ENCODE results near the gene FGF14.

FGF14 gene

GRCh38 chr13:102250448-102250847 is 151.4 kb downstream of the FGF14 start:
- DNase-seq (ENCODE audit: low read depth) = no peak

- no peak for DNase-seq (ENCODE audit: low read depth)
Measured at GRCh38 chr13:102244607-102245227, 157.1 kb downstream of the FGF14 start.

- DNase-seq (ENCODE audit: low read depth) = no peak
Measured at GRCh38 chr13:102240110-102240509, 161.7 kb downstream of the FGF14 start.

- DNase-seq (ENCODE audit: low read depth) = no peak
Measured at GRCh38 chr13:102237230-102237629, 164.6 kb downstream of the FGF14 start.

- no peak for DNase-seq (ENCODE audit: low read depth)
Measured at GRCh38 chr13:102236830-102237229, 165.0 kb downstream of the FGF14 start.

- DNase-seq (ENCODE audit: low read depth) = no peak
Measured at GRCh38 chr13:102236341-102236740, 165.5 kb downstream of the FGF14 start.

GRCh38 chr13:102235689-102236088 is 166.2 kb downstream of the FGF14 start:
- no peak for DNase-seq (ENCODE audit: low read depth)

DNA sequence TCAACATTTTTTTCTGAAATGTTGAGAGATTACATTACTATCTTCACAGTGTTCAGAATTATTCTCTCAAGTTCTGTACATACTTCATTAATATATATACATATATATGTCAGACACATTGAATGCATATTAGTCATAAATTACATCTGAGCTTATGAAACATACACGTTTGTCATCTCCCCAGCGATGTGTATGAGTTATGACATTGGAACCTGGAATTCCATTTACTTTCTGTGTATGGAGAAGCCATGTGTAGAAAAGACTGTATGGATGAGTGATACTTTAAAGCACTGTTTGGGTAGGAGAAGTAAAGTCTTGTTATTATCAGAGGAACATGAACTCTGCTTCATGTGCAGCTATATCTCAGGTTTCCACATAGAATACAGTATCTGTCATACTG is 167.2 kb downstream of the FGF14 start:
- DNase-seq (ENCODE audit: low read depth) = peak; percentile 53

- no peak for DNase-seq (ENCODE audit: low read depth)
Measured at GRCh38 chr13:102233566-102234208, 168.2 kb downstream of the FGF14 start.

DNA sequence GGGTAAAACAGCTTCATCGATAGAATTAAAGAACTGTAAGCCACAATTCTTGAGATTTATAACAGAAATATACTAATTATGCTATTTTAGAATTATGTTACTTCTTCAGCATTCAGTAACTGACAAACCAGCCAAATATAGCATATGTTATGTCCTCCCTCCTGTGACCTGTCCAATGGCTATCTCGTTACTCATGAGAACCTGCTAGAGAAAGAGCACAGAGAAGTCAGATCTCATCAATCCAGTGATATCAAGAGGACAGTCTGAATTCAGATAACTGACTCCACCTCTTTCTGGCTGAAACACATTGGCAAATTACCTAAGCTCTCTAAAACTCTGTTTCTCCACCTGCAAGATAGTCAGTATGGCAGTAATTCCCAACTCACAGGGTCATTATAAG is 170.4 kb downstream of the FGF14 start:
- no peak for DNase-seq (ENCODE audit: low read depth)

DNA sequence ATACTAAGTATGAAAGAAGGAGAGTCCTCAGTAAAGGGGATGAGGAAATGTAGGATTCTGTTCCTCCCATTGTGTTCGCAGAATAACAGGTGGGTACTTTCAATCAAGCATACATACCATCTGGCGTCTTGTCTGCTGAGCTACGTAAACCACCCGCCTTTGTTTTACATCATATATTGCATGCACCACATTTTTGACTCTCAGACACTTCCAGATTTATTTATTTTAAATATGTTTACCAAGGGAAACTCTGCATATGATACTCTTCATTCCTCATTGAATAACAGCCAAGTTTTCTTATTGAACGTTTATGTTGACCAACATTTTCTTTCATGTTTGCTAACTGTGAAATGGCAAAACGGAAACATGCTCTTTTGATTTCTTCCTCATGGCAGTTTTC is 174.1 kb downstream of the FGF14 start:
- DNase-seq (ENCODE audit: low read depth) = no peak

GRCh38 chr13:102226591-102226990 is 175.3 kb downstream of the FGF14 start:
- no peak for DNase-seq (ENCODE audit: low read depth)

- DNase-seq (ENCODE audit: low read depth) = no peak
Measured at GRCh38 chr13:102225892-102226291, 176.0 kb downstream of the FGF14 start.

GRCh38 chr13:102220681-102221228 is 181.1 kb downstream of the FGF14 start:
- no peak for DNase-seq (ENCODE audit: low read depth)

DNA sequence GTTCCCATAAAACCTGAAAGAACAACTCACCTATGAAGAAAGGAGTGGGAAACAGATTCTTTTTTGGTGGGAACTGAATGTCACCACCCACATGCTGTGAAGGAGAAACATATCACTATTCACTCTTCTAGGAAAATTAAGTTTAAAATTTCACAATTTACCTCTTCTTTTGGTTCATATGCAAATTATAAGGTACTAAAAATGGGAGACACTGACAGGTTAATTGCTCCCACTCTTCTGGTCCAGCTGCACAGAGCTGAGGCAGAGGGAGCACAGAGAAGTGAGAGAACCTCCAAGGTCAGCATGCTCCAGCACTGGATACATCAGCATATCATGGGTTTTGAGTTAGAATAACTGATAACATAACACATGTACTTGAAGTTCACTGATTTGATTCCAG is 186.9 kb downstream of the FGF14 start:
- no peak for DNase-seq (ENCODE audit: low read depth)

DNA sequence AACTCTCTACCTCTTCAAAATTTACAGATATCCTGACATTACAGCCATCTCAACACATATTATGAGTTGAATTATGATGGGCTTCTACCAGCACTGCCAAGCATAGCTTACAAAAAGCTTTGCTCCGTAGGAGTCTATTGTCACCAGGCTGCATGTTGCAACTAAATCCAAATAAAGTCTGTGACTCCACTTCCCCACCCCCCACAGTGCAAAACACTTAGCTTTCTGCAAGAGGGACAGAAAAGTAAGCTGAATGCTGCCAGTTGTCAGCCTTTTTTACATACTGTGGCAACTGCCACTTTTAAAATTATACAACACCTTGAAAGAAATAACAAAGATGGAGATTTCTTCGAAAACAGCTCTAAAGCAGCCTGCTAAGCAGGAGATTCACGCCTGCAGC is 189.1 kb downstream of the FGF14 start:
- no peak for DNase-seq (ENCODE audit: low read depth)

- no peak for DNase-seq (ENCODE audit: low read depth)
Measured at GRCh38 chr13:102208347-102208746, 193.5 kb downstream of the FGF14 start.

DNA sequence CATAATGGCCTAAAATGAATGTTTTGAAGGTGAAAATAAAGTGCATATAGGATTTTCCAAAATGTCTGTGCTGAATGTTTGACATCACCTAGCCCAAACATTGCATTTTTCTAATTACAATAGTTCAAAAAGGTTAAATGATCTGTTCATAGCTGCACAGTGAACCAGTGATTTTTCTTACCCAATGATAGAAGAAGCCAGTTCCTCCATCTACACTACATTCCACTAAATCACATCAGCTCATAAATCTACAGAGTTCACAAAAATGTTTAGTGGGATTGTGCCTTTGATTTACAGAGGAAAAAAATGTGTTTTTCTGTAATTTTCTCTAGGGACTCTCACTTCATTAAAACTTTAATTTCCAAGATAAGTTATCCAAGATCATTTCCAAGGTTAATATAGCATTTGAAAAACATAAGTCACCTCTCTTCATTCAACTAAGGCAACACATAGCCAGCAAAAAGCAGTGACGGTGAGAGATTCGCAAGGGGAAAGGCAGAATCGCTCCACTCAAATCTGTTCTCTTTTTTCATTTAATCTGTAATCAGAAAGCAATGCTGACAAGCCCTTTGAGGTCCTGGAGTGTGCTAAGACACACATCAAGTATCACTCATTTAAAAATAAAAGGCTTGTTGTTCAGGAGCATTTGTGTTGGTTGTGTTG is 194.0 kb downstream of the FGF14 start:
- DNase-seq (ENCODE audit: low read depth) = no peak

DNA sequence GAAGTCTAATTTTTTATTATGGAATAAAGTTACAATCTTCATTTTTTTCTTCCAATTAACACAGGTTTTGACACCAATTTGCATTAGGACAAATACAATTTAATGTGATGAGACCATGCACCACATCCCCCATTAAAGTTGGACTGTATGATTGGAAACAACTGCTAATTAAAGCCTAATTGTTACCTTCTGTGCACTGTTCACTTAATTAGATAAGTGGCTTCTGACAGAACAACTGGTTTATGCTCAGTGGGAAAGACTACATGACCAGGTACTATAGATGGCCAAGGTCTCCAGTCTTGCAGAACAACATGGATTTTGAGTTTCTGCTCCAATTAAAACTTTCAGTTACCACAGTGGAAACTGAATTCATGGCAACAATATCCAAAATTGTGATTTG is 198.1 kb downstream of the FGF14 start:
- DNase-seq (ENCODE audit: low read depth) = no peak

DNA sequence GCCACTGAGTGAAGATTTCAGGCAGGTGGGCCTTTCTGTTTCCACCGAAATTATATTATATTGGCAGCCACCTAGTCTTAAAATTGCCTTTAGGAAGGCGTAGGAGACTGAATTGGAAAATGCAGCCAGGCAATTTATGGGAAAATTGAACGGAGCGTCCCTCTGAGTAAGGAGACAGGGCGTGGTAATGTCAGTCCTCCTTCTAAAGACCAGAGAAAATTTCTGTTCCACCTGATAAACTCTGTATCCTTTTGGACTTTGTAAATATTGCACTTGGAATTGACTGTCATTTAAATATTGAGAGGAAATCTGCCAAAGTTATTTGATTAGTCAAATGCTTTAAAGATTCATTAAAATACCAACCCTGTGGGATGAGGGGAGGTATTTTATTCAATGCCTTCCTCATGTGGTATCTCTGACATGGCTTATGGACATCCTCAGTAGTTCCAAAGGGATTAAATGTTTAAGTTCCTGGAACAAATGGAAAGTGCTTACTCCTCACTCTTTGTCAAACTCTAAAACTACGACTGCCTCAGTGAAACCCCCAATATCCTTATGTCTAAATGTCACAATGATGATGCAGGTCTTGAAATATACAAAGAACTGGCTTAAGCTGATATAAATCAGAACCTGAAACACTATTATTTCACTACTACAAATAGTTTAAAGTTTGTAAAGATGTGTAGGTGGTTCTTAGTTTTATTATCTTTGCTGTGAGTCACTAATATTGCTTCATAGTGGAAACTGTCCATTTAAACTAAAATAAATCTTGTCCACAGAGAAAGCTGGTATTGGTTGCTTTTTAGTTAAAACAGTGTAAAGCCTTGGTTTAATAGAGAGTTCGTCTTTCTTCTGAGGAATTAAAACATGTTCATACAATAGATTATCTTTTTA is 203.2 kb downstream of the FGF14 start:
- DNase-seq (ENCODE audit: low read depth) = no peak

DNA sequence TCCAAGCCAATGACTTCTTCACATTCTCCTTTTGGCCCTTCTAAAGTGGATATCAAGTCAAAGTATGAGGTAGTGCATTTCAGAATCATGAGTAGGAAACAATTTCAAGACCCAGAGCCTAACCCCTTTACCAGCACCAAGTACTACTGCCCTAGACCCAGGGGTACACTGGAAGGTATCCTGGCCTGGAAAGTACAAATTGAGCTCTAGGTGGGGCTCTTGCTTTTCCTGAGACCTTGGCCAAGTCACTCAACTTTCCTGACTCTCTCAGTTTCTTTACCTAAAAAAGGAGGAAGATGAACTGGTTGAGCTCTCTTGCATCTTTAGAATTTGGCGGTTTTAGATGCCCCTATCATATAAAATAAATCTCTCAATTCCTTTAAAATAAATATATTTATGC is 204.7 kb downstream of the FGF14 start:
- DNase-seq (ENCODE audit: low read depth) = no peak

Data from HS-5 (cell line).